Mononuclear cell (primary cell): ENCODE results near the gene MST1. TPM values are rescaled to one million over a fixed set of nuclear protein-coding genes. Genes with fewer than 3 reads are reported as not detected.

Source experiments
- H3K27me3 ChIP-seq: 2 replicates; pipeline ENCODE4 v1.6.0; 2011; ENCODE audit warnings: low read length, control low read depth; ENCODE audit not compliant: insufficient read depth
- H3K4me1 ChIP-seq: 2 replicates; pipeline ENCODE4 v1.5.1; 2011; ENCODE audit warnings: mild to moderate bottlenecking, low read length, control low read depth; ENCODE audit not compliant: insufficient read depth
- H3K4me3 ChIP-seq: 2 replicates; pipeline ENCODE4 v1.5.1; 2011; ENCODE audit warnings: mild to moderate bottlenecking, low read length, moderate library complexity
- H3K9me3 ChIP-seq: 2 replicates; pipeline ENCODE4 v1.5.1; 2011; ENCODE audit warnings: low read depth, mild to moderate bottlenecking, control low read depth, low read length
- total RNA-seq: library from RNA; depleted of rRNA; stranded (reverse); fragments of >200 nt; gene quantifications from one replicate; pipeline ENCODE4 v1.2.3, GENCODE V29; 2012

Gene MST1
- total RNA-seq, 1 donor = 2.1 TPM

DNA sequence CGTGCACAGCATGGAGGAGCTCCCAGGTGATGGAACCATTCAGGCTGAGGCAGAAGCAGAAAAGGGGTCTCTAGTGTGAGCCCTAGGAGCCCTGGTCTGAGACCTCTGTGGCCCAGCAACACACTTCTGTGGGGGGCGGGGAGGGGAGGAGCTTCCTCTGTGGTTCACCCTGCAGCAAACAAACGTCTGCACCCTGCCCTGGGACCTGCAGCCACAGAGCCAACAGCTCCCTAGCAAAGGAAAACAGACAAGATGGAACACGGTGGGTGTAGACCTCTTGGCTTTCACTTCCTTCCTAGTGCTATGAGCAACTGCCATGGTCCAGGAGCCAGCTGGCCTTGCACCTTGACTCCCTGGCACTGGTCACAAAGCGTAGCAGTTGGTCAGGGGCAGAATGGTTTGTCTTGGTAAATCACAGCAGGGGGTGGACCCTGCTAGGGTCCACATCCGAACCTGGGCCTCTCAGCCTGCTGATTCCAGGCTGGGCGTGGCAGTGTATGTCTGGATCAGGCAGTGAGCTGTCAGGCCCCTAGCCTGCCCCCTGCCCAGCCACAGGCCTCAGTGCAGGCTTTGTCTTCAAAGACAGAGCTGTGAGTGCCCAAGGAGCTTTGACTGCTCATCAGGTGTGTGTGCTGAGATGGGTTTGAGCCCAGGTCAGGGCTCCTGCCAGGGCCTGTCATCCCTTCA is 23.5 kb upstream of the MST1 start:
- Histone ChIP-seq H3K27me3 (no peaks in the 10 kb centered on the region), H3K4me1 (peaks cover 9% of the 10 kb centered on the region), H3K9me3 (no peaks in the 10 kb centered on the region), H3K4me3 (no peak overlapping the region)

DNA sequence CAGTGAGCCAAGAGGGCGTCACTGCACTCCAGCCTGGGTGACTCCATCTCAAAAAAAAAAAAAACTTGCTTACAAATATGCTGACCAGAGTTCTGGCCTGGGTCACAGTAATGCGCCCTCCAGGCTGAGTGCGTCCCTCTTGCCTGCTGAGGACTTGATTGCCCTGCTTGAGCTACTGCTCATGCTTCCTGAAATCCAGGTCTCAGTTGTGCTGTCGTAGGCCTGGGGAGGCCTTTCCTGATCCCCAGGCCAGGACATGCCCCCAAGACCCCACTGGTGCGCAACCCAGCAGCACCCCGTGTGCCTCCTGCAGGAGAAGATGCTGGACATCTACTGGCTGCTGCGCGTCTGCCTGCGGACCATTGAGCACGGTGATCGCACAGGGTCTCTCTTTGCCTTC is 22.9 kb upstream of the MST1 start:
- H3K4me1 ChIP-seq = peaks cover 9% of the 10 kb centered on the region
- H3K27me3 ChIP-seq = no peaks in the 10 kb centered on the region
- no peaks in the 10 kb centered on the region for H3K9me3 ChIP-seq
- no peak overlapping the region for H3K4me3 ChIP-seq

DNA sequence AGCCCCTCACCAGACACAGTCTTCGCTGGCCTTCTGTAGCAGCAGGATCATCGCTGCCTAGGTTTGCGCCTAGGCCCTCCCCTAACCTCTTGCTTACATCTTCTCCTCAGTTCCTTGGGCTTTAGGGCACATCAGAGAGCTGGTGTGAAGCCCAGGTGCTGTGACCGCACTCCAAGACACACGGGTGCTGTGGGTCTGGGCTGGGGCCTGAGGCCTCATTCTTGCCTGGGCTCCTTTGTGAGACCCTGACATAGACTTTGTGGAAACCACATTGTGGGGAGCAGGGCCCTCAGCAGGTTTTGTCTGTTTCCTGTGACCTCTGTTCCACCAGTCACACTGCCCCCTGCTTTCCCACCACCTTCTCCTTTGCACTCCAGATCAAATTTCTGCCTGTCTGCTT is 22.2 kb upstream of the MST1 start:
- H3K4me3 ChIP-seq = no peak overlapping the region
- H3K4me1 ChIP-seq = peaks cover 9% of the 10 kb centered on the region
- no peaks in the 10 kb centered on the region for H3K27me3 ChIP-seq
- H3K9me3 ChIP-seq = no peaks in the 10 kb centered on the region

DNA sequence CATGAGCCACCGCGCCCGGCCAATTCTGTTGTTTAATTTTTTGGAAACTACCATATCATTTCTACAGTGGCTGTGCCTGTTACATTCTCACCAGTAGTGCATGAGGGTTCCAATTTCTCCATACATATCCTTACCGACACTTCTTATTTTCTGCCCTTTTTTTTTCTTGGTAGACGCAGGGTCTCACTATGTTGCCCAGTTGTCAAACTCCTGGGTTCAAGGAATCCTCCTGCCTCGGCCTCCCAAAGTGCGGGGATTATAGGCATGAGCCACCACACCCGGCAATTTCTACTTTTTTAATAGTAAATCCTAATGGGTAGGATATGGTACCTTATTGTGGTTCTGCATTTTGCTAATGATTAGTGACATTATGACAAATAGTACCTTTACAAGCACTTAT is 20.6 kb upstream of the MST1 start:
- Histone ChIP-seq H3K27me3 (no peaks in the 10 kb centered on the region), H3K4me3 (no peak overlapping the region), H3K9me3 (no peaks in the 10 kb centered on the region), H3K4me1 (peaks cover 9% of the 10 kb centered on the region)

DNA sequence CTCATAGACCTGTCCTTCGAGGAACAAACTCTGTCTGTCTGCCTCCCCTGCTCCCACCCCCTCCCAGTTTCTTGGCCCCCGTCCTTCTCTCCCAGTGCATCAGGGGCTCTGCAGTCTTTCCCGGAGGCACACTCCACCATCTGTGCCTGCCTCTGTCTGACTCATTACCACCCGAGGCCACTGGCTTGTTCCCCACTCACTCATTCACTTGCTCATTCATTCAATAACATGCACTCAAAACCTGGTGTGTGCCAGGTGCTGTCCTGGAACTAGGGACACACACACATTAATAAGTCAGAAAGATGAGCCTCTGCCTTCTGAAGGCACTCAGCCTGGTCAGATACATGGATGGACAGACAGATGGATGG is 17.8 kb upstream of the MST1 start:
- Histone ChIP-seq H3K27me3 (no peaks in the 10 kb centered on the region), H3K4me1 (no peaks in the 10 kb centered on the region), H3K4me3 (no peak overlapping the region), H3K9me3 (no peaks in the 10 kb centered on the region)

DNA sequence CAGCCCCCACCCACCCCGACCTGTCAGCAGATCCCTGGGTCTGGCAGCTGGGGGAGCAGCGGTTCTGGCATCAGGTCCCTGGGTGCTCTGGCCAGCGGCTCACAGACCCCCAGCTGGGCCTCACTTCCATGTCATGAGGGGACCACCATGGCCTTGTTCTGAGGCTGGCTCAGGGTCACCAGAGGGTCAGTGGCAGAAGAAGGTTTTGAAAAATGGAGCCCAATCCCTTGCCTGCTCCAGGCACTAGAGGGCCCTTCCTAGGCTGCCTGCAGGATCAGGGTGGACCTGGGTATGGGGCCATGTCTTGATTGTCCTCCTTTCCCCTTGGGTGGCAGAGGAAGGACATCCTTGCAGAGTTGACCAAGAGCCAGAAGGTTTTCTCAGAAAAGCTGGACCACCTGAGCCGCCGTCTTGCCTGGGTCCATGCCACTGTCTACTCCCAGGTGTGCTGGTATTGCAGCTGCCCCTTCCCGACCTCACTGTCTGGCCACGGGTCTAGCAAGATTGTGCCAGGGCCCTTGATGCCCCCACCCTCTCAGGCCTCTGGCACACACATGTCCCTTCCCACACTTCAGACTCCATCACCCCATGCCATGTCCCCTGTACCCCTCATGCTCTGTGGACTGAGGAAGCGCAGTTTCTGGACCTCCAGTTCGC is 17.3 kb upstream of the MST1 start:
- Histone ChIP-seq H3K4me1 (no peaks in the 10 kb centered on the region), H3K27me3 (no peaks in the 10 kb centered on the region), H3K4me3 (no peak overlapping the region), H3K9me3 (no peaks in the 10 kb centered on the region)

DNA sequence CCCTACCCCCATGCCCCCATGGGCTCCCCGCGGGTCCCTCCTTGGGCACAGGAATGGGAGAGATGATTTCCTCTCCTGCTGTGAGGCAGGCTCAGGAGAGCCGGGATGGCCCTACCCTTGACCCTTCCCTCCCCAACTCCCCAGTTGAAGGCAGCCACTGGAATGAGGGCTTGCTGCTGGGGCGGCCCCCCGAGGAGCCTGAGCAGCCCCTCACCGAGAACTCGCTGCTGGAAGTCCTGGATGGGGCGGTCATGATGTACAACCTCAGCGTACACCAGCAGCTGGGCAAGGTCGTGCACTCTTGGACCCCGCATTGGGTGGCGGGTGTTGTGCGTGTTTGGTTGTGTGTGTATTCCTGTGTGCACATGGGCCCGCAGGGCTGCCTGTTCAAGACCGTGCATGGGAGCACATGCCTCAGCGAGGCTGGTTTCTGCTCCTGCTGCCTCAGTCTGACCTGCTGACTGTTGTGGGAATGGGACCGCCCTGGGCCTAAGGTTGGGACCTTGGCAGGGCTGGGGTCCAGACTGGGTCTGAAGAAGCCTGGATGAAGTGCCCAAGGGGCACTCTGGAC is 16.2 kb upstream of the MST1 start:
- Histone ChIP-seq H3K4me1 (no peaks in the 10 kb centered on the region), H3K9me3 (no peaks in the 10 kb centered on the region), H3K27me3 (no peaks in the 10 kb centered on the region), H3K4me3 (no peak overlapping the region)

DNA sequence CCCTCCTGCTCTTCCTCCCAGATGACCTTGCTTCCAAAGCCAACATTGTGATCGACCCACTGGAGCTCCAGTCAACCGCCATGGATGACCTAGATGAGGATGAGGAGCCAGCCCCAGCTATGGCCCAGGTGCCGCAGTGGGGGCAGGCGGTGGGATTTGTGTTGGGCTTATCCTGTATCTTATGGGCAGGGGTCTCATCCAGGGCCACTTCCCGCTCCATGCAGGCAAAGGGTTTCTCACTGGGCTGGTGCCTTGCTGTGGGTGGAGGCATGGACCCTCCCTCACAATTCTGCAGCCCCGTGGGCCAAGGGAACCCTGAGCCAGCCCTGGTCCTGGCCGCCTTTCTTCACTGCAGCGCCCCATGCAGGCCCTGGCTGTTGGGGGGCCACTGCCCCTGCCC is 15.4 kb upstream of the MST1 start:
- H3K4me1 ChIP-seq = no peaks in the 10 kb centered on the region
- H3K27me3 ChIP-seq = no peaks in the 10 kb centered on the region
- H3K9me3 ChIP-seq = no peaks in the 10 kb centered on the region
- H3K4me3 ChIP-seq = no peak overlapping the region

DNA sequence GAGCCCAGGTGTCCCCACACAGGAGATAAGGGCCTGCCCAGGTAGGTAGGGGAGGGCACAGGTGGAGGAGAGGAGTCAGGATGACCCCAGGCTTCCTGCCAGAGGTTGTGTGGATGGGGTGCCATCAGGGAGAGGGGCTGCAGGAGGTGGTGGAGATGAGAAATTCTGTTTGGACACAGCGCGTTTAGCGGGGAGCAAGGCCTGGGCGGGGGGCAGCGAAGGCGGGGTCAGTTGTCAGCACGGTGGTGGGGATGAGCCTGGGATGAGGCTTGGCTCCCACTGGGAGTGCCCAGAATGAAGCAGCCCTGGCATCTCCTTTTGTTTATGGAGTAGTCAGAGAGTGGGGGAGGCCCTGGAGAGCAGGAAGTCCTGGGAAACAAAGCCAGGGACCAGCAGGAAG is 14.7 kb upstream of the MST1 start:
- no peaks in the 10 kb centered on the region for H3K27me3 ChIP-seq
- no peak overlapping the region for H3K4me3 ChIP-seq
- no peaks in the 10 kb centered on the region for H3K9me3 ChIP-seq
- H3K4me1 ChIP-seq = no peaks in the 10 kb centered on the region

DNA sequence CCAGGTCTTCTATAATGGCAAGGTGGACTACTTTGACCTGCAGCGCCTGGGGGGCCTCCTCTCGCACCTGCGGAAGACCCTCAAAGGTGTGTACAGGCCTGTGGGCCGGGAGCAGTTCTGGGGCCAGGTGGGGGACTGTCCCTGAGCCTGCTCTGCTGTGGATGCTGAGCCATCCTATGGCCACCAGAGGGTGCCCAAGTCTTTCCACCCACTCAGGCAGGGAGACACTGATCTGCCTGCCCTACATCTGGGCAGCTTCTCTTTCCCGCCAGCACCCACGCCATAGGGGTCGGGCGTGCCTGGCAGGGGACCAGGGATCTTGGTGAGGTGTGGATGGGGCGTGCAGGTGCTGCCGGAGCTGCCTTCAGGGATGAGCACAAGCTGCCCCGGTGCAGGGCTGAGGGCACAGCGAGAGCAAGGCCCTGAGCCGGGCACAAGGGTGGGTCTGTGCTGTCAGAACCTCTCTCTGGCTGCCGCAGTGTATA is 14.2 kb upstream of the MST1 start:
- Histone ChIP-seq H3K4me3 (no peak overlapping the region), H3K27me3 (no peaks in the 10 kb centered on the region), H3K9me3 (no peaks in the 10 kb centered on the region), H3K4me1 (no peaks in the 10 kb centered on the region)

DNA sequence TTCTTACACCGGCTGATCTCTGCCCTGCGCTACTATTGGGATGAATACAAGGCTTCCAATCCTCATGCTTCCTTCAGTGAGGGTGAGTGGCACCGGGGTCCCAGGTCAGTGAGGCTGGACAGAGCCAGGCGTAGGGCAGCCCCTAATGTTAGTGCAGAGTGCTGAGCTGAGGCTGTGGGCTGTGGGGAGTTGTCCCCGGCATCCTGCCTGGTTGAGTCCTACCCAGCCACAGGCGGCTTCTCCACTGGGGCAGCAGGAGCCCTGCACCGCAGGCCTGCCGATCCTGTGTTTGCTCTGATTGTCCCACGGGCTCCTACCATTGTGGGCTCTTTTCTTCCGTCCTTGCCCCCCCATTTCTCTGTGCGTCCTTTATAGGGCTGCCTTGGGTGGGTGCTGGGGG is 13.4 kb upstream of the MST1 start:
- H3K27me3 ChIP-seq = no peaks in the 10 kb centered on the region
- H3K4me1 ChIP-seq = no peaks in the 10 kb centered on the region
- H3K9me3 ChIP-seq = no peaks in the 10 kb centered on the region
- H3K4me3 ChIP-seq = no peak overlapping the region

DNA sequence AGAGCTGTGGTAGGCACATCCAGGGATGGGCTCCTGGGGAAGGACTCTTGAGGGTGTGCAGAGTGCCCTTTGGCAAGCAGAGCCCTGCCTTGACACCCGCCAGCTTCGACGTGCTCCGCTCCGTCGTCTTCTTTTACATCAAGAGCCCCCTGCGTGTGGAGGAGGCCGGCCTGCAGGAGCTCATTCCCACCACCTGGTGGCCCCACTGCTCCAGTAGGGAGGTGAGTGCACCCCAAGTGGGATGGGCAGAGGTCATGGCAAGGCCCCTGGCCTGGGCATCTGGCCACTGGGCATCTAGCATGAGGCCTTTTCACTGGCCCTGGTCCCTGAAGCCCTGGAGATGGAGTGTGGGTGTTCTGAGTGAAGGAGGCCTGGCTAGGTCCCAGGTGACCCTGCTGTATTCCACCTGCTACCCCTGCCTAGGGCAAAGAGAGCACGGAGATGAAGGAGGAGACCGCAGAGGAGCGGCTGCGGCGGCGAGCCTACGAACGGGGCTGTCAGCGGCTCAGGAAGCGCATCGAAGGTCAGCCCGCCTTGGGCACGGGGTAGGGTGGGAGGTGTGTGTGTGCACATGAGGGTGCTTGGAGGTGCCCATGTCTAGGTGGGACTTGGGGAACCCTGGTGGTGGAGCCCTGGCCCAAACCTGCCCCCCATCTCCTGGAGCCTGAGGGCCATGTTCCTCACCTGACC is 12.3 kb upstream of the MST1 start:
- Histone ChIP-seq H3K27me3 (no peaks in the 10 kb centered on the region), H3K4me3 (no peak overlapping the region), H3K9me3 (no peaks in the 10 kb centered on the region), H3K4me1 (no peaks in the 10 kb centered on the region)

DNA sequence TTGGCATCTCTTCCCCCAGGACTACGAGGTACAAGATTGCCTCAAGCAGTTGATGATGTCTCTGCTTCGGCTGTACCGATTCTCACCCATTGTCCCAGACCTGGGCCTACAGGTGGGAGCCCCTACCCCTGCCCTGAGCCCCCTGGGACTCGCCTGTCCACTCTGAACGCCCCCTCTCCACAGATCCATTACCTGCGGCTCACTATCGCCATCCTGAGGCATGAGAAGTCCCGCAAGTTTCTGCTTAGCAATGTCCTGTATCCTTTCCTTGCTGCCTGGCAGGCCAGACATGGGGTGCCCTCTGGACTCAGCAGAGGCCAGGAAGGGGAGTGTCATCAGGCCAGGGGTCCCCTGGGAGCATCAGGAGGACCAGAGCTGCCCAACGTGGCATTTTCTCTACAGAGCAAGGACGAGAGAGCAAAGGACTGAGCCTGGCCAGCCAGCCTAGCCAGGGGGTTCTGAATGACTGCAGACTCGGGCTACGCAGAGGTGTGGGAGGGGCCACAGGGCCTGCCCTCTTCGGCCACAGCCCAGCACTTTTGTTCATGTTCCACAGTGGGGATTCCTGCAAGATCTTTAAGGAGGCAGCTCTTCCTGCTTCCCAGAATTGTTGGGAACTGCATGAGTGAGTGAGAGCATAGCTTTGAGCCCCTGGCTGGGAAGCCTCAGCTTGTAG is 11.3 kb upstream of the MST1 start:
- H3K4me3 ChIP-seq = no peak overlapping the region
- no peaks in the 10 kb centered on the region for H3K9me3 ChIP-seq
- H3K4me1 ChIP-seq = no peaks in the 10 kb centered on the region
- H3K27me3 ChIP-seq = no peaks in the 10 kb centered on the region

DNA sequence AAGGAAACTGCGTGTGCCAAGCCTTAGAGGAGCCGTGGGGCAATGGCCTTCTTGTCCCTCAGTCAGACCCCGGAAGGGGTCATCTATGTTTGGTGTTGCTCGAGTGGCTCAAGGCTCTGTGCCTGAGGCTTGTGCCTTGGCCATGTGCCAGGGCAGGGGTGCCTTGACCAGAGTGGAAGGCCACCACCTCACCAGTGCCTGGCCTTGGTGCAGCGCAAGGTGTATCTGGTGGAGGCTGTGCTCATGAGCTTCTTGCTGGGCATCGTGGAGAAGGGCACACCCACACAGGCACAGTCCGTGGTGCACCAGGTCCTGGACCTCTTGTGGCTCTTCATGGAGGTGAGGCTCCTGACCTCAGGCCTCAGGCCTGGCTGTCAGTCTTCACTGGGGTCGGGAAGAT is 10.7 kb upstream of the MST1 start:
- Histone ChIP-seq H3K9me3 (no peaks in the 10 kb centered on the region), H3K4me1 (no peaks in the 10 kb centered on the region), H3K27me3 (no peaks in the 10 kb centered on the region), H3K4me3 (no peak overlapping the region)
